ENCODE measurements around the gene SMAD4.

The SMAD4 gene

GRCh38 chr18:51021226-51021965, 8.6 kb upstream of the SMAD4 start:
- DNase-seq (ENCODE audit: low read depth), result no peak

- no peak for DNase-seq (ENCODE audit: low read depth)
Observed at GRCh38 chr18:51025512-51025911, 4.5 kb upstream of the SMAD4 start.

GRCh38 chr18:51028201-51028805, 1.7 kb upstream of the SMAD4 start:
- no peak for DNase-seq (ENCODE audit: low read depth)

GRCh38 chr18:51029378-51029693, 677 bp upstream of the SMAD4 start:
- no peak for DNase-seq (ENCODE audit: low read depth)

GRCh38 chr18:51030537-51031258, 685 bp downstream of the SMAD4 start:
- peak; percentile 33 for DNase-seq (ENCODE audit: low read depth)

- DNase-seq (ENCODE audit: low read depth), result no peak
Observed at GRCh38 chr18:51032193-51032592, 2.2 kb downstream of the SMAD4 start.

GRCh38 chr18:51037230-51037629, 7.2 kb downstream of the SMAD4 start:
- no peak for DNase-seq (ENCODE audit: low read depth)

- no peak for DNase-seq (ENCODE audit: low read depth)
Observed at GRCh38 chr18:51038110-51038509, 8.1 kb downstream of the SMAD4 start.

GRCh38 chr18:51039138-51040112, 9.4 kb downstream of the SMAD4 start:
- no peak for DNase-seq (ENCODE audit: low read depth)

- no peak for DNase-seq (ENCODE audit: low read depth)
Observed at GRCh38 chr18:51041677-51042352, 11.8 kb downstream of the SMAD4 start.

GRCh38 chr18:51044928-51045585, 15.0 kb downstream of the SMAD4 start:
- no peak for DNase-seq (ENCODE audit: low read depth)

- DNase-seq (ENCODE audit: low read depth), result no peak
Observed at GRCh38 chr18:51048190-51048589, 18.2 kb downstream of the SMAD4 start.

- DNase-seq (ENCODE audit: low read depth), result no peak
Observed at GRCh38 chr18:51049137-51049536, 19.1 kb downstream of the SMAD4 start.

- DNase-seq (ENCODE audit: low read depth), result no peak
Observed at GRCh38 chr18:51051105-51051712, 21.2 kb downstream of the SMAD4 start.

GRCh38 chr18:51053814-51054213, 23.8 kb downstream of the SMAD4 start:
- no peak for DNase-seq (ENCODE audit: low read depth)

- no peak for DNase-seq (ENCODE audit: low read depth)
Observed at GRCh38 chr18:51054764-51055163, 24.8 kb downstream of the SMAD4 start.

- no peak for DNase-seq (ENCODE audit: low read depth)
Observed at GRCh38 chr18:51059969-51060368, 30.0 kb downstream of the SMAD4 start.

- DNase-seq (ENCODE audit: low read depth), result no peak
Observed at GRCh38 chr18:51064256-51064655, 34.2 kb downstream of the SMAD4 start.

GRCh38 chr18:51066273-51066672, 36.3 kb downstream of the SMAD4 start:
- DNase-seq (ENCODE audit: low read depth), result no peak

- DNase-seq (ENCODE audit: low read depth), result no peak
Observed at GRCh38 chr18:51068105-51068504, 38.1 kb downstream of the SMAD4 start.

GRCh38 chr18:51069885-51070284, 39.9 kb downstream of the SMAD4 start:
- DNase-seq (ENCODE audit: low read depth), result no peak

Data from stimulated activated CD8-positive, alpha-beta memory T cell treated with anti-CD3 and anti-CD28 coated beads, Interleukin-15, amount 100 ng/mL, for 1 hour (primary cell).